ENCODE measurements around the gene VKORC1L1.
"Not testable (repeated sequence)": the region's sequence is repeated elsewhere in the genome, so short reads cannot be mapped to it uniquely, and the experiment has no call there.

The VKORC1L1 gene

GRCh38 chr7:65888434-65889156 lies 15.7 kb downstream of the VKORC1L1 start:
- DNase-seq; H3K4me3 ChIP-seq (ENCODE audit: low read depth, low read length); H3K27me3 ChIP-seq; H3K4me1 ChIP-seq; H3K9me3 ChIP-seq: not testable (repeated sequence)
- peaks cover 11% of the 10 kb centered on the region for H3K36me3 ChIP-seq

DNA sequence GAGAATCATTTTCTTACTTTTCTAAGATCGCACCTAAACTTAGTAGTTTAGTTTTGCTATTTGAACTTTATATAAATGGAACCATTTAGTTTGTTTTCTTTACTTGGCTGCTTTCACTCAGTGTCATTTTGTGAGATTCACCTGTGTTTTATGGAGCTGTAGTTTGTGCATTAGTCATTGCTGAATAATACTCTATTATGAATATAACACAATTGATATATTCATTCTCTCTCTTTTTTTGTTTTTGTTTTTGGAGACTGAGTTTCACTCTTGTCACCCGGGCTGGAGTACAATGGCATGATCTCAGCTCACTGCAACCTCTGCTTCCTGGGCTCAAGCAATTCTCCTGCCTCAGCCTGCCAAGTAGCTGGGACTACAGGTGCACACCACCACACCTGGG lies 16.8 kb downstream of the VKORC1L1 start:
- peaks cover 11% of the 10 kb centered on the region for H3K36me3 ChIP-seq
- DNase-seq; H3K27me3 ChIP-seq; H3K9me3 ChIP-seq; H3K4me3 ChIP-seq (ENCODE audit: low read depth, low read length); H3K4me1 ChIP-seq: not testable (repeated sequence)

- TF ChIP-seq CTCF (IDR thresholded peaks at IDR 0.05; ENCODE audit: low read depth, low read length), result no peak
- Histone ChIP-seq H3K36me3 (peaks cover 11% of the 10 kb centered on the region), H3K9me3 (no peaks in the 10 kb centered on the region), H3K4me3 (ENCODE audit: low read depth, low read length) (no peak overlapping the region), H3K27me3 (no peaks in the 10 kb centered on the region; the same call in 1 of the 2 replicates), H3K4me1 (no peaks in the 10 kb centered on the region)
- no peak for DNase-seq
Measured at GRCh38 chr7:65892161-65892560, 19.3 kb downstream of the VKORC1L1 start.

GRCh38 chr7:65892835-65893234 lies 20.0 kb downstream of the VKORC1L1 start:
- Histone ChIP-seq H3K36me3 (peaks cover 11% of the 10 kb centered on the region), H3K9me3 (no peaks in the 10 kb centered on the region), H3K4me3 (ENCODE audit: low read depth, low read length) (no peak overlapping the region), H3K4me1 (no peaks in the 10 kb centered on the region), H3K27me3 (no peaks in the 10 kb centered on the region; the same call in 1 of the 2 replicates)
- TF ChIP-seq CTCF (IDR thresholded peaks at IDR 0.05; ENCODE audit: low read depth, low read length), result no peak
- DNase-seq, result no peak

DNA sequence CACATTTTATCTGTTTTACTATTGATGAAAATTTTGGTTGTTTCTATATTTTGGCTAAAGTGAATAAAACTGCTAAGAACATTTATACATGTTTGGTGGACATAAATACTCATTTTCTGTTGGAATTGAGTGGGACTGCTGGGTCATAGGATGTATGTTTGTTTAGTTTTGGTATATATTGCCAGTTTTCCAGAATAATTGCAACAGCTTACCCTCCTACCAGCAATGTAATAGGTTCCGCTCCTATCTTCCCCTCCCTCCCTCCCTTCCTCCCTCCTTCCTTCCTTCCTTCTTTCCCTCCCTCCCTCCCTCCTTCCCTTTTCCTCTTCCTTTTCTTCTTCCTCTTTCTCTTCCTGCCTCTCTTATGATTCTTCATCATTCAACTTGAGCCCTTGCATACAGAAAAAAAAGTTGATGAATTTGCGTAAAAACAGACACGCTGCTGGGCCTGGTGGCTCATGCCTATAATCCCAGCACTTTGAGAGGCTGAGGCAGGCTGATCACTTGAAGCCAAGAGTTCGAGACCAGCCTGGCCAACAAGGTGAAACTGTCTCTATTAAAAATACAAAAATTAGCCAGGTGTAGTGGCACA lies 23.5 kb downstream of the VKORC1L1 start:
- no peak for TF ChIP-seq CTCF (IDR thresholded peaks at IDR 0.05; ENCODE audit: low read depth, low read length)
- no peak for DNase-seq

DNA sequence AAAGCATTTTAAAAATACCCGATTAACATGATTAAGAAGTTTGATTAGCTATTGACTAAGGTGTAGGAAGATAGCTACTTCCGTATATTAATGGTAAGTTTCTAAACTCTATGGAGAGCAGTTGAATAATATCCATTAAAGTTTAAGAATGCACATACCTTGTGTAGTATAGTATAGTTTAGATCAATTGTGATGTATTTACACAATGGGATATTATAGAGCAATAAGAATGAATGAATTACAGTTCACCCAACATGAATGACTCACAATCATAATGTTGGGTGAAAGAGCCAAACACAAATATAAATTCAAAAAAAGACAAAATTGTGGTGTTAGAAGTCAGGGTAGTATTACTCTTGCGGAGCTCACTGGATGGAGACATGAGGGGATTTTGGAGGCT lies 24.4 kb downstream of the VKORC1L1 start:
- not testable (repeated sequence) for H3K27me3 ChIP-seq; H3K9me3 ChIP-seq; H3K4me1 ChIP-seq; H3K4me3 ChIP-seq (ENCODE audit: low read depth, low read length); H3K36me3 ChIP-seq; DNase-seq

More for the DNA sequence above, 23.5 kb downstream of the VKORC1L1 start:
- Histone ChIP-seq H3K9me3 (no peaks in the 10 kb centered on the region), H3K4me1 (no peaks in the 10 kb centered on the region), H3K36me3 (peaks cover 8% of the 10 kb centered on the region), H3K27me3 (no peaks in the 10 kb centered on the region; the same call in 1 of the 2 replicates), H3K4me3 (ENCODE audit: low read depth, low read length) (no peak overlapping the region)

- not testable (repeated sequence) for H3K4me3 ChIP-seq (ENCODE audit: low read depth, low read length); H3K36me3 ChIP-seq; H3K4me1 ChIP-seq; H3K9me3 ChIP-seq; H3K27me3 ChIP-seq; DNase-seq
Measured at GRCh38 chr7:65898677-65899447, 26.0 kb downstream of the VKORC1L1 start.

DNA sequence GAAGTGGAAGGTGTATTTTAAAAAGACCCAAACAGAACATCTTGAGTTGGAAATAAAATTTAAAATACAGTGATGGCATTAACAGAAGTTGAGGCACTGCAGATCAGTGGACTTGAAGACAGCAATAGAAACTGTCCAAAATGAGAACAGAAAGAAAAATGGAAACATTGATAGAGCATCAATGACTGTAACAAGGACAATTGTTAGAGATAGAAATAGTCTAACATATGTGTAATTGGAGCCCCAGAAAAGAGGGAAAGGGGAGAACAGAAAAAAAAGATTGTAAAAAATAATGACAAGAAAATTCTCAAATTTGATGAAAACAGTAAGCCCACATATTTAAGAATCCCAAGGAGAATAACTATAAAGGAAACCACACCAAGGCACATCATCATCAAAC lies 29.4 kb downstream of the VKORC1L1 start:
- no peak for DNase-seq
- Histone ChIP-seq H3K4me1 (no peaks in the 10 kb centered on the region), H3K36me3 (no peaks in the 10 kb centered on the region; the same call in 1 of the 2 replicates), H3K9me3 (no peaks in the 10 kb centered on the region), H3K4me3 (ENCODE audit: low read depth, low read length) (no peak overlapping the region), H3K27me3 (no peaks in the 10 kb centered on the region)
- no peak for TF ChIP-seq CTCF (IDR thresholded peaks at IDR 0.05; ENCODE audit: low read depth, low read length)

Measured in BE2C (cell line).